ENCODE data around the gene SLC30A7.

GRCh38 chr1:100862591-100862990, 33.3 kb upstream of the SLC30A7 start:
- TF ChIP-seq POLR2A (IDR thresholded peaks at IDR 0.05): no peak
- TF ChIP-seq, protein P1, sequence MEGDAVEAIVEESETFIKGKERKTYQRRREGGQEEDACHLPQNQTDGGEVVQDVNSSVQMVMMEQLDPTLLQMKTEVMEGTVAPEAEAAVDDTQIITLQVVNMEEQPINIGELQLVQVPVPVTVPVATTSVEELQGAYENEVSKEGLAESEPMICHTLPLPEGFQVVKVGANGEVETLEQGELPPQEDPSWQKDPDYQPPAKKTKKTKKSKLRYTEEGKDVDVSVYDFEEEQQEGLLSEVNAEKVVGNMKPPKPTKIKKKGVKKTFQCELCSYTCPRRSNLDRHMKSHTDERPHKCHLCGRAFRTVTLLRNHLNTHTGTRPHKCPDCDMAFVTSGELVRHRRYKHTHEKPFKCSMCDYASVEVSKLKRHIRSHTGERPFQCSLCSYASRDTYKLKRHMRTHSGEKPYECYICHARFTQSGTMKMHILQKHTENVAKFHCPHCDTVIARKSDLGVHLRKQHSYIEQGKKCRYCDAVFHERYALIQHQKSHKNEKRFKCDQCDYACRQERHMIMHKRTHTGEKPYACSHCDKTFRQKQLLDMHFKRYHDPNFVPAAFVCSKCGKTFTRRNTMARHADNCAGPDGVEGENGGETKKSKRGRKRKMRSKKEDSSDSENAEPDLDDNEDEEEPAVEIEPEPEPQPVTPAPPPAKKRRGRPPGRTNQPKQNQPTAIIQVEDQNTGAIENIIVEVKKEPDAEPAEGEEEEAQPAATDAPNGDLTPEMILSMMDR (IDR thresholded peaks at IDR 0.05): no peak

All from testis (tissue), 2 donors.